GM21367 (cell line): ENCODE data around the gene B4GALNT3.
A peak's percentile ranks its signal among the peaks of the same experiment; 100 is the strongest.
"Not testable (repeated sequence)": the region's sequence is repeated elsewhere in the genome, so short reads cannot be mapped to it uniquely, and the experiment has no call there.

Experiments used
- ATAC-seq: cut with Tn5 transposase; IDR thresholded peaks from one replicate; pipeline ENCODE4 v1.9.1; 2021; ENCODE audit not compliant: unreplicated experiment

B4GALNT3 gene

DNA sequence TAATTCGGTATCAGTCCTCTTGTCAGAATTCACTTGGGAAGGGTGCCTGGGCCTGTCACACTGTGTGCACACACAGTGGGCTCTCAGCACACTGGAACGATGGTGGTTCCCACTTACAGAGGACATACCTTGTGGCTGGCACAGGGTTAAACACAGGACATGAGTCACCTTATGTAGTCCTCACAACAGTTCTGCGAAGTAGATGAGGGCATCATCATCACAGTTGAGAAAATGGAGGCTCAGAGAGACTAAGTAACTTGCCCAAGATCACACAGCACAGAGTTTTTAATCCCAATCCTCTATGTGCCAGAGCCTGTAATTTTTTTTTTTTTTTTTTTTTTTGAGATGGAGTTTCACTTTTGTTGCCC, 112.8 kb downstream of the B4GALNT3 start:
- ATAC-seq, result no peak

GRCh38 chr12:573232-573631, 113.5 kb downstream of the B4GALNT3 start:
- no peak for ATAC-seq

DNA sequence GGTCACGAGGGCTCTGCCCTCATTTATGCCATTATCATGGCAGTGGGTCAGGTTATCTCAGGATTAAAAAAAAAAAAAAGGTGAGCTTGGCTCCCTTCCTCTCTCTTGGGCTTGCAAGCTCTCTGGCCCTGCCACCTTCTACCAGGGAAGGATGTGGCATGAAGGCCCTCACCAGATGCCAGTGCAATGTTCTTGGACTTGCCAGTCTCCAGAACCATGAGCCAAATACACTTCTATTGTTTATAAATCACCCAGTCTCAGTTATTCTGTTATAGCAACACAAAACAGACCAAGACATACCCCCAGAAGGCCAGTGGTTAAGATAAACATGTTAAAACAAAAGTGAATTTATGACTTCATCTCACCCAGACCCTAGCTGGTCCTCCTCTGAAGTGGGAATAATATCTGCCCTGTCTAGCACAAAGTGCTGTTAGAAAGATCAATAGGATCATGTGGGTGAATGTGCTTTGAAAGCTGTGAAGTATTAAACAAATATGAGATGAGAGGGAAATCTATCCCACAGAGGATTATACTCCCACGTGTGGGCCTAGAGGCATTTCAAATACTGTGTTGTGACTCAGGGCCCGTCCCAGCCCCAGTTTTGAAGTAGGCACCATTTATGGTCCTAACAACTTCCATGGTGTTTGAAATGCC, 114.9 kb downstream of the B4GALNT3 start:
- no peak for ATAC-seq

- no peak for ATAC-seq
Measured at GRCh38 chr12:575129-575502, 115.4 kb downstream of the B4GALNT3 start.

- ATAC-seq, result peak; percentile 73
Measured at GRCh38 chr12:575948-576614, 116.3 kb downstream of the B4GALNT3 start.

- ATAC-seq, result no peak
Measured at GRCh38 chr12:576615-577110, 116.9 kb downstream of the B4GALNT3 start.

DNA sequence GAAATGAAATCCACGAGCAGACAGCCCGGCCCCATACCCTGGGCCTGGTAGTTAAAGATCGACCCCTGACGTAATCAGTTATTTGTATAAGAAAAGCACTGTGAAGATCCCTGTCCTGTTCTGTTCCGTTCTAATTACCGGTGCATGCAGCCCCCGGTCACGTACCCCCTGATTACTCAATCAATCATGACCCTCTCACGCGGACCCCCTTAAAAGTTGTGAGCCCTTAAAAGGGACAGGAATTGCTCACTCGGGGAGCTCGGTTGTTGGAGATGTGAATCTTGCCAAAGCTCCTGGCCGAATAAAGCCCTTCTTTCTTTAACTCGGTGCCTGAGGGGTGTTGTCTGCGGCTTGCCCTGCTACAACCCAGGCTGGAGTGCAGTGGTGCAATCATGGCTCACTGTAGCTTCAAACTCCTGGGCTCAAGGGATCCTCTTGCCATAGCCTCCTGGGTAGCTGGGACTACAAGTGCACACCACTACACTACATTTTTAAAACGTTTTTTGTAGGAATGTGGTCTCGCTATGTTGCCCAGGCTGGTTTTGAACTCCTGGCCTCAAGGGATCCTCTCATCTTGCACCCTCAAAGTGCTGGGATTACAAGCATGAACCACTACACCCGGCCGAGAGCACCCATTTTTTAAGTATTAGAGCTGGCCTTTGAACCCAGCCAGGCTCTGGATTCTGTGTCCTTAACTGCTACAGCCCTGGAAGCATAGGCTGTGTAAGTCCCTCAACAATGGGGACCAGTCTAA, 118.4 kb downstream of the B4GALNT3 start:
- ATAC-seq, result not testable (repeated sequence)

DNA sequence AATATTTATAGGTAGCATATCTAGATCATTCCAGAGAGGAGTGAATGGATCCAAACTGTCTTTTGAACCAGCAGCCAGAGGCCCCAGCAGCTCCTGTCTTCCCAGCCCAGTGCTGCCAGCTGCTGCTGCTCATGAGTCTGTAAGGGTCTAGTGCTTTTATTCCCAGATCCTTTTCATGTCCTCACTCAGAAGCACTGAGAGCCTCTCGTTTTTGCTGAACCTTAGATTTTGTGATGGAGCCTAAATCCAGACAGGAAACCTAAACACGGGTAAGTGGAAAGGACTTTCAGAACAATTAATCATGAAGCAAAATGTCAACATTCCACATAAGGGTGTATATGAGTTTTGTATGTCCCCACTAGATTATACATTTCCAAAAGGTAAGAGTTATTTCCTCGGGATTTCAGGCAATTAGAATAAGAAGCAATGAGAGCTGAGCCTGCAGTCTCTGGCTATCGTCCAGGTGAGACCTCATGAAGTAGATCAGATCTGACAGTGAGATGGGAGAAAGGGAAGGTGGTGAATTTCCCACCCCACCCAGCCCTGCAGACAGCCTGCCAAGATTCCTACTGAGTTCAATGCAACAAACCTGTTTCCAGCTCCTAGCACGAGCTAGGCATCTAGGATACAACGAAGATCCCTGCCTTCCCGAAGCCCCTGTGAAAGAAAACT, 119.1 kb downstream of the B4GALNT3 start:
- no peak for ATAC-seq

DNA sequence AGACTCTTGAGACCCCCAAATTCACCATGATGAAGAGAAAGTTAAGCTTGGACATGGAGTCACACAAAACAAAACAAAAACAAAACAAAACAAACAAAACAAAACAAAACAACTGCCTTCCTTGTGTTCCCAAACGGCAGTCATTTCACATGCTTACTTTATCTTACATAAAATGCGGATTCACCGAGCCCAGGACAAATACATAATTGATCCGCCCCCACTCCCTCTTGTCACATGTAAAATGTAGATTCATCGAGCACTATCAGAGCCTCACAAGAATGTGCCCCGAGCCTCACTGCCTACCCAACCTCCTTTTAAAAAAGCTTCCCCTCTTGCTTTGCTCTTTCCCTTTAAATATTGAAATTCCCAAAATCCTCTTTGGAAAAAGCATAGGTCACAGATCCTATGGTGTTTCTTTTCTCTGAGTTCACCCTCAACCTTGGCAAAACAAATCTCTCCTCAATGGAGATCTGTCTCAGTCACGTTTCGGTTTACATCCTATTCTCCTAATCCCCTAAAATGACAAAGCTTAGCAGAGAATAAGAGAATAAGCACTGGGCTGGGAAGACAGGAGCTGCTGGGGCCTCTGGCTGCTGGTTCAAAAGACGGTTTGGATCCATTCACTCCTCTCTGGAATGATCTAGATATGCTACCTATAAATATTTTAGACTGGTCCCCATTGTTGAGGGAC, 119.8 kb downstream of the B4GALNT3 start:
- ATAC-seq, result no peak

- no peak for ATAC-seq
Measured at GRCh38 chr12:580813-581212, 121.1 kb downstream of the B4GALNT3 start.

- no peak for ATAC-seq
Measured at GRCh38 chr12:581321-581720, 121.6 kb downstream of the B4GALNT3 start.

DNA sequence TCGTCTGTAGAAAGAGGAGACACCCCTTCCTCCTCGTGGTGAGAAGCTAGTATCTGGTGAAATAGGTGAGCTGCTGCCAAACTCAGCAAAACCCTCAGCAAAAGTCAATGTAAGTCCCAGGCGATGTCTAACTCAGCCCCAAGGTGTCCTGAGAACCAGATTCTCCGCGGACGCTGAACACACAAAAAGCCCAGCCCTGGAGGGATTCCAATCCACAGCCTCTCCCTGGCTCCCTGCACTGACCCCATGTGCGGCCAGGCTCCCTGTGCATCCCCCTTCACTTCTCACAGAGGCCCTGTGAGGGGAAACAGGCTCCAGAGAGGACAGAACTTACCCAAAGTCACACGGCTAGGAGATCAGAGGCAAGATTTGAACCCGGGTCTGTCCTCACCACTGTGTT, 122.0 kb downstream of the B4GALNT3 start:
- ATAC-seq, result no peak

DNA sequence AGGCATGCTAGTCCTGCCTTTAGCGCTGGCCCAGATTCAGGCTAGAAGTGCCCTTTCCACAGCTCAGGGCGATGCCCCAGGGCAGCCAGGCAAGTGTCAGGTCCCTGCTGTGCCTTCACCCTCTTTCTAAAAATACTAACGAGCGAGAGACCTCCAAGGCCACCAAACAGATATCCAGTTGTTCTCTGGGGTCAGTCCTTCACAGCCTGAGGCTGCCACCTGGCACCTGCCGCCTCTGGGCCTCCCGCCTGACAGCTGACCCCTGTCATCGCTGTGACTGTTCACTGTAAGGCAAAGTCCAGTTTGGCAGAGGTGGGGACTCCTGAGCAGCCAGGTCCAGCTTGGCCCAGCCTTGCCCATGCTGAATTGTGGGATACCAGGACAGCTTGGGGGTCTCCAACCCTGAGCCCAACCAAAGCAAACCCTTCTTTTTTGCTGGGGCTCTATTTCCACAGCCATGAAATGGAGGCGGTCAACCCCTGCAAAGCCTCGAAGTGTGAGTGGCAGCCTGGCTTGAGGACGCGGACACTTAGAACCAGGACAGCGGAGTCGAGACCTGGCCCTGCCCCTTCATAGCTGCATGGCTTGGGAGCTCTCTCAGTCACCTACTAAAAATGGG, 123.6 kb downstream of the B4GALNT3 start:
- no peak for ATAC-seq

DNA sequence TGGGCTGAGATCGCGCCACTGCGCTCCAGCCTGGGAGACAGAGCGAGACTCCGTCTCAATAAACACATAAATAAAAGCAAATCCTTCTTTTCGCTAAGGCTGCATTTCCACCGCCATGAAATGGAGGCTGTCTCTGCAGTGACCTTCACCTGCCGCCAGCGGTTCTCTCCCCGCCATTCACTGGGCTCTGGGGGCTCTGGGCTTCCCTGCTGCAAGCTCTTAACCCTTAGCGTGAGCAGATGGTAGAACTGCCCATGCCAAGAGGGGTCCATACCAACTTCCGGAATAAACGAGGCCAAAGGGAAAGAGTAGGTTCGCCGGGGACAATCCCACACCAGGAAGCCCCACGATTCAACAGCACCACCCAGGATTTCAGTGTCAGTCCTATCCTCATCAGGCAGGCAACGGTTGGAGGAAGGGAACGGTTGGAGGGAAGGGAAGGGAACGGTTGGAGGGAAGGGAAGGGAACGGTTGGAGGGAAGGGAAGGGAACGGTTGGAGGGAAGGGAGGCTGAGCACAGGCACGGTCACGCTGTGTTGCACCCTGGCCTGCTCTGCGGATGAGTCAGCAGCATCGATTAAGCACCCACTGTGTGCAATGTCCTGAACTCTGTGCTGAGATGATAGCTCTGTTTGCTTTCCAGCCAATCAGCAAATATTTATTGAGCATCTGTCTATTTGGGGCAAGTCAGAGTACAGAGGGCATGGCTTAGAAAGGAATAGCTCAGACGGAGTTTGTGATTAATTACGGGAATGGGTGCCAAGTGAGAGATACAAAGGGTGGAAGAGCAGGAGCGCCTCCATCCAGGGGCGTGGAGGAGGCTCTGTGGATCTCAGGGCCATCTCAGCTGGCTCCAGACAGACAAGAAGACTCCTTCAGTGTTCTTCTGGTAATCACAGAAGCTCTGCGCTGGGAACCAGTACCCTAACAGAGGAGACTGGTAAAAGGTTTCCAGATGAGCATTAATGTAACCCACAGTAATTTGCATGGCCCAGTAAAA, 125.6 kb downstream of the B4GALNT3 start:
- no peak for ATAC-seq

GRCh38 chr12:586318-587071, 126.8 kb downstream of the B4GALNT3 start:
- ATAC-seq, result no peak

DNA sequence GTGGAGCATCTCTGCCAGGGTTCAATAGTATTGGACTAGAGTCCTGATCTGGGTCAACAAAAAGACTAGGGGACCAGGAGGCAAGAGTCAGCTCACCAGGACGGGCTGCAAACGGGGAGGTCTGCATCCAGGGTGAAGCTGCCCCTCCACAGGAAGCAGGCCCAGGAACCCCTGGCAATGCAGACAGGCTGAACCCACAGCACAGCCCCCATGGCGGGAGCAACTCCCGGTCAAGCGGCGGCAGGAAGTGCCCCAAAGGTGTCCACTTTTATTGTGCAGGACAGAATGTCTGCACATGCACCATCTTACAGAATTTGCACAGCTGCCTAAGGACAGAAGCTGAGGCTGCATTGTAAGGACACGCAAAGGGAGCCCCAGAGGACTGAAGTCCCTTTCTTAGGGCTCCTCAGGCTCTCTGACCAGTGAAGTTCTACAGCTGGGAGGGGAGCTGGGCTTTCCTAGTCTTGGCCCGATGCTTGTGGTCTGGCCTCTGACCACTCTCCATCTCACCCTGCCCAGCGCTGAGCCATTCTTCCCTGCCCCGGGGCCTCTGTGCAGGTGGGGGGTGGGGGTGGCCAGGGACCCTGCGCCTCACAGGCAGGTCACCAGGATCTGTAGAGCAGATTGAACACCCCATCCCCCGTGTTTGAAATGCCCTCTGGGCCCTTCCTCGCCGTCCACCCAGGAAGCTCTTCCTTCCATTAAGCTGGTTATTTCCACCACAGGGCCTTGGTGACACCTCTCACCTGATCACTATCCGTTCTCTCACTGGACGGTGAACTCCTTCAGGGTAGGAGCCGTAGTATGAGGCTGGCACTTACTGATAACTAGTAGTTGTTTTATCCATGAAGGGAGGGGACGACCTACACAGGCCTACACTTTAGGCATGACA, 127.6 kb downstream of the B4GALNT3 start:
- no peak for ATAC-seq

DNA sequence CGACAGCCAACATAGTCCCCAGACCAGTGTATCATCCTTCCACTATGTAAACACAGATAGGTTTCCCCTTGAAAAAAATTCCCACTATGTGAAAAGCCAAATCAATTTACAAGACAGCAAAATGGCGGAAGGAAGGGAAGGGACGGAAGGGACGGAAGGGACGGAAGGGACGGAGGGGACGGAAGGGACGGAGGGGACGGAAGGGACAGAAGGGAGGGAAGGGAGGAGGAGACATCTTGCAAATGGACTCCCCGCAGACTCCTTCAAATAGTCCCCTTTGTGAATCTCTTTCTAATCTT, 128.2 kb downstream of the B4GALNT3 start:
- ATAC-seq, result no peak

DNA sequence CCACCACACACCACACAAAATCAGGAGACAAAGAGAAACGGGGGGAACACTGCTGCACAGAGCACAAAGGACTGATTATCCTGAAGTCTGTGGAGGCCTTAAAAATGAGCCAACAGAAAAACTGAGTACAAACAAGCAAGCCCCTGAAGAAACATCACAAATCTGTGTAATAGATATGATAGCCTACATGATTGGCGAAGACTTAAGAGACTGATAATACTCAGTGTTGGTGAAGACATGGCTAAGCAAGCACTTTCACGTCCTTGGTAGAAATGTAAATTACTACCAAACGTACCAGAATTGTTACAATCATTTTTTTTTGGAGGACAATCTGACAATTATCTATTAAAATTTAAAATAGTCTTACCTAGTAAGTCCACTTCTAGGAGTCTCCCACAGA, 128.9 kb downstream of the B4GALNT3 start:
- no peak for ATAC-seq
